Measurements from ENCODE around the gene SIGLEC1.
A peak's percentile ranks its signal among the peaks of the same experiment; 100 is the strongest.

The SIGLEC1 gene

DNA sequence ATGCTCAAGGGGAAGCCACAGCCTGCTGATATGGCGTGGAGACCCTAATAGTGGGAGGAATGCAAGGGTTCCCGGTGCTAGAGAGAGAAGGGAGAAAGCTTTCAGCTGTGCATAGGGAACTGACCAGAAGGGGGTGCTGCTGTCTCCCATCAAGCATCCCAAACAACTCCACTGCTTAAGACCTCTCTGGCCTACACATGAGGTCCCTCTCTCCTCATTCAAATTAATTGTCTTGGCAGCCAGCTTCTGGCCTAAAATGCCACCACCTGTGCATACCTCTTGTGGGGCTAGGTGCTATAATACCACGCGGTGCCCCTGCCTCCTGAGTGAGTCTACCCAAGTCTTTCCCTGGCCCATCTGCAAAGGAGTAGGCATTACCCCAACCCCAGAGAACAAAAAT is 40.7 kb upstream of the SIGLEC1 start:
- TF ChIP-seq, protein P1, sequence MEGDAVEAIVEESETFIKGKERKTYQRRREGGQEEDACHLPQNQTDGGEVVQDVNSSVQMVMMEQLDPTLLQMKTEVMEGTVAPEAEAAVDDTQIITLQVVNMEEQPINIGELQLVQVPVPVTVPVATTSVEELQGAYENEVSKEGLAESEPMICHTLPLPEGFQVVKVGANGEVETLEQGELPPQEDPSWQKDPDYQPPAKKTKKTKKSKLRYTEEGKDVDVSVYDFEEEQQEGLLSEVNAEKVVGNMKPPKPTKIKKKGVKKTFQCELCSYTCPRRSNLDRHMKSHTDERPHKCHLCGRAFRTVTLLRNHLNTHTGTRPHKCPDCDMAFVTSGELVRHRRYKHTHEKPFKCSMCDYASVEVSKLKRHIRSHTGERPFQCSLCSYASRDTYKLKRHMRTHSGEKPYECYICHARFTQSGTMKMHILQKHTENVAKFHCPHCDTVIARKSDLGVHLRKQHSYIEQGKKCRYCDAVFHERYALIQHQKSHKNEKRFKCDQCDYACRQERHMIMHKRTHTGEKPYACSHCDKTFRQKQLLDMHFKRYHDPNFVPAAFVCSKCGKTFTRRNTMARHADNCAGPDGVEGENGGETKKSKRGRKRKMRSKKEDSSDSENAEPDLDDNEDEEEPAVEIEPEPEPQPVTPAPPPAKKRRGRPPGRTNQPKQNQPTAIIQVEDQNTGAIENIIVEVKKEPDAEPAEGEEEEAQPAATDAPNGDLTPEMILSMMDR (IDR thresholded peaks at IDR 0.05): peak; percentile 68 to 72
- no peak overlapping the region for H3K27ac ChIP-seq
- peaks cover 0 to 15% (median 0%) of the 10 kb centered on the region in 4 donors for H3K4me1 ChIP-seq
- peaks cover 0 to 31% of the 10 kb centered on the region in 2 donors for H3K27me3 ChIP-seq
- H3K9me3 ChIP-seq: no peaks in the 10 kb centered on the region
- H3K36me3 ChIP-seq: peaks cover 0 to 18% (median 3%) of the 10 kb centered on the region in 3 donors
- H3K4me3 ChIP-seq: no peak overlapping the region
- DNase-seq: peak in 1 of 2 donors; percentile 68
- intact Hi-C loops (cut with DNase I; ENCODE audit: low total_unique reads): no loop called here

DNA sequence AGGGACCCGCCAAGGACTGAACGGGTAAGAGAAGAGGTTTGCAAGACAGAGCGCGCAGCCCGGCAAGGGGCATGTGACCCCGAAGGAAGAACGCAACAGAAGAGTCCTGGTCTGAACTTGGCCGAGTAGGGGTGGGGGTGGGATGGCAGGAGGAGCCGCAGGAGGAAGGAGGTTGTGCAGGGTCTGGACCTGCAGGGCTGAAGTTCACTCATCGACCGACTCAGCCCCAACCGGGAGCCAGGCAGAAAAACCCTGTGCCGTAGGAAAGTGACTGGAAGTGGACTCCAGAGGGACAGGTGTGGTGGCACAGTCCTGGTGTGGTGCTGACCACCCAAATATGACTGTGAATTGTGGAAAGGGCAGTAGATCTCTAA is 40.0 kb upstream of the SIGLEC1 start:
- no peak overlapping the region for H3K27ac ChIP-seq
- H3K4me1 ChIP-seq: peaks cover 0 to 15% (median 0%) of the 10 kb centered on the region in 4 donors
- H3K36me3 ChIP-seq: peaks cover 0 to 12% (median 0%) of the 10 kb centered on the region in 3 donors
- no peak for DNase-seq
- TF ChIP-seq, protein P1 (IDR thresholded peaks at IDR 0.05): no peak
- H3K9me3 ChIP-seq: no peaks in the 10 kb centered on the region
- intact Hi-C loops (cut with DNase I; ENCODE audit: low total_unique reads): no loop called here
- peaks cover 0 to 31% of the 10 kb centered on the region in 2 donors for H3K27me3 ChIP-seq
- H3K4me3 ChIP-seq: peak overlapping the region; percentile 32 to 44

- TF ChIP-seq, protein P1 (IDR thresholded peaks at IDR 0.05): no peak
- peak overlapping the region; percentile 32 to 44 for H3K4me3 ChIP-seq
- peak in 1 of 2 donors; percentile 38 for DNase-seq
- intact Hi-C loops (cut with DNase I; ENCODE audit: low total_unique reads): no loop called here
- no peak overlapping the region for H3K27ac ChIP-seq
- peaks cover 0 to 15% (median 0%) of the 10 kb centered on the region in 4 donors for H3K4me1 ChIP-seq
- peaks cover 0 to 35% of the 10 kb centered on the region in 2 donors for H3K27me3 ChIP-seq
- peaks cover 0 to 12% (median 0%) of the 10 kb centered on the region in 3 donors for H3K36me3 ChIP-seq
- H3K9me3 ChIP-seq: no peaks in the 10 kb centered on the region
Observed at GRCh38 chr20:3751675-3752385, 39.4 kb upstream of the SIGLEC1 start.

GRCh38 chr20:3751305-3751674 is 38.9 kb upstream of the SIGLEC1 start:
- Histone ChIP-seq H3K4me1 (peaks cover 0 to 15% (median 0%) of the 10 kb centered on the region in 4 donors), H3K27me3 (peaks cover 0 to 39% of the 10 kb centered on the region in 2 donors), H3K27ac (no peak overlapping the region), H3K9me3 (no peaks in the 10 kb centered on the region), H3K4me3 (peak overlapping the region in 1 of 2 donors; percentile 32), H3K36me3 (peaks cover 0 to 12% (median 0%) of the 10 kb centered on the region in 3 donors)
- intact Hi-C loops (cut with DNase I; ENCODE audit: low total_unique reads): no loop called here
- TF ChIP-seq, protein P1 (IDR thresholded peaks at IDR 0.05): no peak
- no peak for DNase-seq

- H3K4me1 ChIP-seq: peaks cover 0 to 15% (median 0%) of the 10 kb centered on the region in 4 donors
- DNase-seq: no peak
- intact Hi-C loops (cut with DNase I; ENCODE audit: low total_unique reads): no loop called here
- peaks cover 0 to 12% (median 0%) of the 10 kb centered on the region in 3 donors for H3K36me3 ChIP-seq
- no peak overlapping the region for H3K4me3 ChIP-seq
- peaks cover 0 to 49% of the 10 kb centered on the region in 2 donors for H3K27me3 ChIP-seq
- no peak overlapping the region for H3K27ac ChIP-seq
- TF ChIP-seq, protein P1 (IDR thresholded peaks at IDR 0.05): peak; percentile 30 to 38
- no peaks in the 10 kb centered on the region for H3K9me3 ChIP-seq
Observed at GRCh38 chr20:3749689-3750531, 37.5 kb upstream of the SIGLEC1 start.
